SU-DHL-6 (cell line): ENCODE results near the gene OR6V1.

Experiments used
- CTCF ChIP-seq: fragments of 200-600 bp; sonication (generic); IDR thresholded peaks from one replicate; pipeline ENCODE4 v1.5.1; 2017; ENCODE audit warnings: antibody characterized with exemption, mild to moderate bottlenecking, low read length, moderate library complexity; ENCODE audit not compliant: insufficient read depth, poor library complexity, severe bottlenecking
- EZH2phosphoT487 ChIP-seq: fragments of 200-600 bp; sonication (generic), shearing (Covaris generic); conservative IDR thresholded peaks from 2 replicates; pipeline ENCODE4 v1.6.1; 2018; ENCODE audit warnings: mild to moderate bottlenecking, antibody characterized with exemption, low read length, moderate library complexity, mixed read lengths

DNA sequence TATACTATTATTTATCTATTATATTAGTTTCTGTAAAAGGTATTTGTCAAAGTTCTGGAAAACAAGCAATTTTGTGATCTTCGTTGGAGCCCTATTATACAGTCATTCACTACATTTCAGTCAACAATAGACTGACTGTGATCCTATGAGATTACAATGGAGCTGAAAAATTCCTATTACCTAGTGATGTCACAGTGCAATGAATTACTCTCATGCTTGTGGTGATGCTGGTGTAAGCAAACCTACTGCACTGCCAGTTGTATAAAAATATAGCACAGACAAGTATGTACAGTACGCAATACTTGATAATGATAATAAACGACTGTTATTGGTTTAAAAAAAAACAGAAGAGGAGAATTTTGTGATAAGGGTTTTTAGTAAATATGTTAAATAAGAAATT, 21.4 kb downstream of the OR6V1 start:
- TF ChIP-seq CTCF, result no peak
- no peak for TF ChIP-seq EZH2phosphoT487
